Smooth muscle cell (in vitro differentiated cells): ENCODE data around the gene ARHGAP24. TPM values are rescaled to one million over a fixed set of nuclear protein-coding genes. Genes with fewer than 3 reads are reported as not detected.

Source experiments
- DNase-seq: peaks from one replicate; lab custom pipeline; 2025; ENCODE audit not compliant: unreplicated experiment; lab: John Stamatoyannopoulos, UW
- H2AFZ ChIP-seq: fragments of 200-600 bp; sonication (generic); 2 replicates; pipeline ENCODE4 v1.6.0; 2016; ENCODE audit warnings: antibody characterized with exemption, low read depth, mild to moderate bottlenecking
- H3F3A ChIP-seq: fragments of 200-600 bp; sonication (generic); 2 replicates; pipeline ENCODE4 v1.6.0; 2017; ENCODE audit warnings: antibody characterized with exemption, low read depth
- H3K27ac ChIP-seq: fragments of 200-600 bp; sonication (generic); 2 replicates; pipeline ENCODE4 v1.5.1; 2016; ENCODE audit warnings: low read depth, mild to moderate bottlenecking
- H3K27me3 ChIP-seq: fragments of 200-600 bp; sonication (generic); 2 replicates; pipeline ENCODE4 v1.6.1; 2016; ENCODE audit warnings: low read depth, mild to moderate bottlenecking
- H3K36me3 ChIP-seq: fragments of 200-600 bp; sonication (generic); 2 replicates; pipeline ENCODE4 v1.5.1; 2016; ENCODE audit warnings: low read depth
- H3K4me1 ChIP-seq: fragments of 200-600 bp; sonication (generic); 2 replicates; pipeline ENCODE4 v1.5.1; 2016; ENCODE audit warnings: low read depth
- H3K4me2 ChIP-seq: fragments of 200-600 bp; sonication (generic); 2 replicates; pipeline ENCODE4 v1.6.0; 2016; ENCODE audit warnings: mild to moderate bottlenecking
- H3K4me3 ChIP-seq: fragments of 200-600 bp; sonication (generic); 2 replicates; pipeline ENCODE4 v1.5.1; 2016; ENCODE audit warnings: mild to moderate bottlenecking
- H3K79me2 ChIP-seq: fragments of 200-600 bp; sonication (generic); 2 replicates; pipeline ENCODE4 v1.6.0; 2016; ENCODE audit warnings: low read depth, mild to moderate bottlenecking
- H3K9ac ChIP-seq: fragments of 200-600 bp; sonication (generic); 2 replicates; pipeline ENCODE4 v1.6.0; 2016; ENCODE audit warnings: low read depth
- H3K9me3 ChIP-seq: fragments of 200-600 bp; sonication (generic); replicated peaks from 2 replicates; pipeline ENCODE4 v1.5.1; 2016; ENCODE audit warnings: low read depth
- H4K20me1 ChIP-seq: fragments of 200-600 bp; sonication (generic); 2 replicates; pipeline ENCODE4 v1.6.0; 2016; ENCODE audit warnings: low read depth
- CTCF ChIP-seq: fragments of 200-600 bp; sonication (generic); IDR thresholded peaks from 2 replicates; pipeline ENCODE4 v1.5.1; 2017; ENCODE audit warnings: borderline replicate concordance, mild to moderate bottlenecking, antibody characterized with exemption; ENCODE audit not compliant: insufficient read depth, poor library complexity, severe bottlenecking
- WGBS: methylation state at CpG from one replicate; pipeline ENCODE4 v1.1.7; 2016; ENCODE audit warnings: low lambda C conversion rate; 5-methylcytosine and 5-hydroxymethylcytosine counted together
- polyA plus RNA-seq: library from polyadenylated mRNA; unstranded; fragments of >200 nt; fragmentation: Nextera tagmentation; extraction: Ambion mirVana; gene quantifications from 2 replicates; pipeline ENCODE4 v1.2.1, GENCODE V29; 2016
- total RNA-seq: library from RNA; depleted of rRNA; stranded (reverse); fragments of >200 nt; gene quantifications from 2 replicates; pipeline ENCODE4 v1.2.3, GENCODE V29; 2014

Gene ARHGAP24
- total and polyA plus RNA-seq, 2 experiments from 2014 or later = 4.9 to 18.2 TPM

DNA sequence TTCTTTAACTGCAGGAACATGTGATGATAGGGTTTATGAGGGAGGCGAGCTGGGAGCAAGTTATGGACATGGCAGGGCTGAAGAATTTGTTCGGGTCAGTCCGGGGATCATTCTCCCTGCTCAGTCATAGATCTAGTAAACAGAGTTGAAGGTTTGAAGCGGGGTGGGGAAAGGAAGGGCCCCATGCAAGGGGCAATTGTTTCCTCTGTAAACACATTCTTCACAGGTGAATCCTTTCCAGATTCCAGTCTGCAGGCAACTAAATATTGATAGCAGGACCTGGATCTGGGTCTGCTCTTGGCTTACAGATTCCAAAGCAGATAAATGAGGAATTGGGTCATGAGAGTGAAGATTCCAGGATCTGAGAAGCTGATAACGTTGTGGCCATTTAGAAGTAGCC, 44.3 kb upstream of the ARHGAP24 start:
- H4K20me1 ChIP-seq = no peaks in the 10 kb centered on the region
- no peak overlapping the region for H3K27ac ChIP-seq
- H2AFZ ChIP-seq = no peak overlapping the region
- no peak for DNase-seq
- no peaks in the 10 kb centered on the region for H3K9me3 ChIP-seq
- H3K4me3 ChIP-seq = no peak overlapping the region
- WGBS = 43% methylated on average over 5 of the region's 5 CpGs
- H3F3A ChIP-seq = no peaks in the 10 kb centered on the region
- no peaks in the 10 kb centered on the region for H3K27me3 ChIP-seq
- no peaks in the 10 kb centered on the region for H3K36me3 ChIP-seq
- no peaks in the 10 kb centered on the region for H3K4me1 ChIP-seq
- no peak overlapping the region for H3K9ac ChIP-seq
- TF ChIP-seq CTCF = no peak
- no peak overlapping the region for H3K4me2 ChIP-seq
- H3K79me2 ChIP-seq = no peaks in the 10 kb centered on the region

GRCh38 chr4:85431156-85431555, 43.8 kb upstream of the ARHGAP24 start:
- no peak overlapping the region for H3K27ac ChIP-seq
- DNase-seq = no peak
- no peak overlapping the region for H3K9ac ChIP-seq
- H3K4me1 ChIP-seq = no peaks in the 10 kb centered on the region
- H4K20me1 ChIP-seq = no peaks in the 10 kb centered on the region
- H3K4me3 ChIP-seq = no peak overlapping the region
- no peak for TF ChIP-seq CTCF
- no peaks in the 10 kb centered on the region for H3K9me3 ChIP-seq
- no peaks in the 10 kb centered on the region for H3K79me2 ChIP-seq
- no peak overlapping the region for H3K4me2 ChIP-seq
- H3K27me3 ChIP-seq = no peaks in the 10 kb centered on the region
- 70% methylated on average over 3 of the region's 3 CpGs for WGBS
- no peak overlapping the region for H2AFZ ChIP-seq
- H3K36me3 ChIP-seq = no peaks in the 10 kb centered on the region
- no peaks in the 10 kb centered on the region for H3F3A ChIP-seq

- Histone ChIP-seq H3K9me3 (no peaks in the 10 kb centered on the region), H3F3A (no peaks in the 10 kb centered on the region), H3K36me3 (no peaks in the 10 kb centered on the region), H3K79me2 (no peaks in the 10 kb centered on the region), H3K27me3 (no peaks in the 10 kb centered on the region), H3K4me3 (no peak overlapping the region), H3K27ac (no peak overlapping the region), H3K9ac (no peak overlapping the region), H3K4me1 (no peaks in the 10 kb centered on the region), H4K20me1 (no peaks in the 10 kb centered on the region), H3K4me2 (no peak overlapping the region), H2AFZ (no peak overlapping the region)
- no peak for TF ChIP-seq CTCF
- DNase-seq = no peak
- WGBS = 100% methylated on average over 1 of the region's 1 CpG
Observed at GRCh38 chr4:85431881-85432485, 43.0 kb upstream of the ARHGAP24 start.

DNA sequence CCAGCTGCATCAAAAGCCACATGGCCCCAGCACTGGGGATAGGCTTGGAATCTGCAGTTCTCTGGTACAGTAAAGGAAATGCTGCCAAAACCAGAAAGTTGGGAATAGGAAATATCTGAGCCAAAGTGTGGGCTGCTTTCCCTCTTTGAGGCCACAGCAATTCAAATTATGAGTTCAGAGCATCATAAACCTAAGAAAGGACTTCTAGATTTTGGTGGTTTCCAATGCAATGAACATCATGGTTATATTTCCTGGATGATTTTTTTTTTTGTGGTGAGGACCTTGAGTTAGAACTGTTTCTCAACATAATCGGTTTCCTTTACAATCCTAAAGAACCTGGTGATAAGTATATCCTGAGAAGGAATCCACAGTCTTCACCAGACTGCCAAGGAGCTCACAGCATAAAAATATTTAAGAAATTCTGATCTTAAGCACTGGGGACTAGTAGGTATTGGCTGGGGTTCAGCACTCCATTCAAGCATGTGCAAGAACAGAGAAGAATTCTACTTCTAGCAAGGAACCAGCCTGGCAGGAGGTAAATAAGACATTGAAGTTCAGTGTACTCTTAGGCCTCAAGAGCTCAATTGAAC, 29.8 kb upstream of the ARHGAP24 start:
- Histone ChIP-seq H3K27ac (no peak overlapping the region), H3F3A (no peaks in the 10 kb centered on the region), H3K79me2 (no peaks in the 10 kb centered on the region), H3K4me3 (no peak overlapping the region), H4K20me1 (no peaks in the 10 kb centered on the region), H2AFZ (no peak overlapping the region), H3K9ac (no peak overlapping the region), H3K36me3 (no peaks in the 10 kb centered on the region), H3K4me1 (no peaks in the 10 kb centered on the region), H3K27me3 (no peaks in the 10 kb centered on the region), H3K4me2 (no peak overlapping the region), H3K9me3 (no peaks in the 10 kb centered on the region)
- TF ChIP-seq CTCF = no peak
- DNase-seq = no peak
- 93% methylated on average over 1 of the region's 1 CpG for WGBS
